Measurements from ENCODE around the gene CREB3L2. TPM values are rescaled to one million over a fixed set of nuclear protein-coding genes. Genes with fewer than 3 reads are reported as not detected.
A peak's percentile ranks its signal among the peaks of the same experiment; 100 is the strongest.

CREB3L2 gene
- total RNA-seq, 1 experiment from 2014 or later: 9.0 TPM

DNA sequence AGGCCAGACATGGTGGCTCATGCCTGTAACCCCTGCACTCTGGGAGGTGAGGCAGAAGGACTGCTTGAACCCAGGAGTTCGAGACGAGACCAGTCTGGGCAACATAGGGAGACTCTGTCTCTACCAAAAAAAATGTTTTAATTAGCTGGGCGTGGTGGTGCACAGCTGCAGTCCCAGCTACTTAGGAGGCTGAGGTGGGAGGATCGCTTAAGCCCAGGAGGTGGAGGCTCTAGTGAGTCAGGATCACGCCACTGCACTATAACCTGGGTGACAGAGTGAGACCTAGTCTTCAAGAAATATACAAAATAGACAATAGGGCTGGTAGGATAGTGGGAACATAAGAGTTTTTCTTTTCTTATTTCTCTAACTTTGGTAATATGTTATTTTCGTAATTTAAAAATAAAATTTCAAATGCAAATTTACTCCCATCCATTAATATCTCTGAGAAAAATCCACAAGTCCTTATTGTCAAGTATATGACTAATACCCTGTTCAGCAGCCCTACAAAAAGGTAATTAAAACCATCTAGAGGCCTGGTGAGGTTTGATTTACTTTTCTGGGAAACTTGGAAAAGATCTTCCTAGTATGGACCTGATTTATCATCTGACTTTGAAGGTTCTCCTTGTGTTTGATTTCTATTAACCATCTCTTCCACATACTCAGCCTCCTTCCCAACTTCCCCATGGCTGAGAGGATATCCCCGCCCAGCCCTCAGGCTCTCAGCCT lies 50.0 kb downstream of the CREB3L2 start:
- DNase-seq (ENCODE audit: low read depth): no peak

DNA sequence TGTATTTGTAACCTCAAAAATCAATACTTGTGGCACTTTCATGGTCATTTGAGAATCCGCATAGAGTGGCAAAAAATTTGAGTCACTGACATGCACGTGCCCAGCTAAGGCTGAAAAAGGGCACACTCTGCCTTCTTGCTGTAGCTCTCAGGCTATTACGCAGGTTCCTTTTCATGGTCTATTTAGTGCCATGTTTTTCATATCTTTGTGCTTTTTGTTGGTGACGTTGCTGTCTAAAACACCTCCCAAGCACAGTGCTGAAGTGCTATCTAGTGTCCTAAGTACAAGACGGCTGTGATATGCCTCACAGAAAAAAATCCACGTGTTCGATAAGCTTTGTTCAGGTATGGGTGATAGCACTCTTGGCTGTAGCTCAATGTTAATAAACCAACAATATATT lies 50.9 kb downstream of the CREB3L2 start:
- DNase-seq (ENCODE audit: low read depth): no peak

DNA sequence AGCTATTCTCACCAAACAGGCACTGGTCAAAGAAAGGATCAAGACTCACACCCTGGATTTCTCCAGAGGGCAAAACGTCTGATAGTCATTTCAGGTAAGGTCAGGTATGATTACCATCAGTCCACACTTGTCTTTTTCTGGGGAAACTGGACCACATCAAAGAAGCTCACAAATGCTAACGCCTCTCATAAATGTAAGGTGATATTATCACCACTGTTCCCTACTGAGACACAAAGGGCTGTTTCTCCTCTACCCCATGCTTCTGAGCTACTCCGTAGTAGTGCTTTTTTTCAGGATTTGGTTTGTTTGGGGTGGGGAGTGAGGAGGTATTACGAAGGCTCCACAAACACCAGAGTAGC lies 51.6 kb downstream of the CREB3L2 start:
- no peak for DNase-seq (ENCODE audit: low read depth)

DNA sequence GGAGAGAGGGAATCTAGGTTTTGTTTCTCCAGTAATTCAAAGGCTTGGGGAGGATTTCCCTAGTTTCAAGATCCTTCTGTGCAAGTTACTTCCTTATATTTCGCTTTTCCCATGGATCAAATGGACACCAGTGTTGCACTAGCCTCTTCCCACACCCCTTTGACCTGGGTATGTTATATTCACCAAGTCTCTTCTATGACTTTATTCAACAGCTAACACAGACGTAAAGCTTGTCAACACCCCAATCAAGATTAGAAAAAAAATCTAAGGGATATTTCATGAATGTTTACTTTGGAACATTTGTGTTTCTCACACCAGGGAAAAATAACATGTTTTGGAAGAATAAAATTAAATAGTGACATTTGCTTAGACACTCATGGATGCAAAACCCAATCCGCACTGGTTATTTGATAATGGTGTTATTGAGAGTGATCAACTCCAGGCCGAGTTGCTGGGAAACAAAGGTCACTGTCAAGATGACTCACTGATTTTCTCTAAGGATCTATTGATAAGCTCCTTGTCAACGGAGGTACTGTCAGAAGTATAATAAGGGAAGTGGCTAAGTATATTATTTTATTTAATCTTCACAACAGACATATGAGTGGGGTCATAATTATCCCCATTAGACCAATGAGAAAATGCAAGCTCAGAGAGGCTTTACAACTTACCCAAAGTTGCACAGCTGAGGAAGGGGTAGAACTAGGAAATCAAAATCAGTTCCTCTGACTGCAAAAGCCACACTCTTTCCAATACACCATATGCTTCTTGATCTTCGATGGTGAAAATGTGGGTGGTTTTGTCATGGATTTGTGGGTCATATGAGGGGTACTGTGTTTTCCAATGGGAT lies 52.2 kb downstream of the CREB3L2 start:
- DNase-seq (ENCODE audit: low read depth): no peak

DNA sequence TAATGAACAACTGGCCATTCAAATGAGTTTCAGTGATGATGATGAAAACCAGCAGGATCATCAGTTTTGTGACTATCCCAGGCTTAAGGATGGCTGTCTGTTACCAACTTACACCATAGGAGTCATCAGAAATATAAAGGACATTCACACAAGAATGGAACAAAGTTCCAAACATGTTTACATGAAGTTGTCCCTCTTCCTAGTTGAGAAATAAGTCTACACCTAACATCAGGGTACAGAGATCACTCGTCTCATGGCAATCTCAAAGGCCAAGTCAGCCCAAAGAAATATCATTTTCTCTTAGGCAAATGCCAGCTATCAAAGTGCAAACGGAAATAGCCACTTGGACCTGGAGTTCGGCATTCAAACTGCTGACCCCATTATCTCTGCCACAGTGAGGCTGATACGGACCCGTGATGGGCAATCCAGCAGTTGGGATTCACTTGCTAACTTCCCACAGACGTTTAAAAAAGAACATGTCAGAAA lies 53.0 kb downstream of the CREB3L2 start:
- no peak for DNase-seq (ENCODE audit: low read depth)

DNA sequence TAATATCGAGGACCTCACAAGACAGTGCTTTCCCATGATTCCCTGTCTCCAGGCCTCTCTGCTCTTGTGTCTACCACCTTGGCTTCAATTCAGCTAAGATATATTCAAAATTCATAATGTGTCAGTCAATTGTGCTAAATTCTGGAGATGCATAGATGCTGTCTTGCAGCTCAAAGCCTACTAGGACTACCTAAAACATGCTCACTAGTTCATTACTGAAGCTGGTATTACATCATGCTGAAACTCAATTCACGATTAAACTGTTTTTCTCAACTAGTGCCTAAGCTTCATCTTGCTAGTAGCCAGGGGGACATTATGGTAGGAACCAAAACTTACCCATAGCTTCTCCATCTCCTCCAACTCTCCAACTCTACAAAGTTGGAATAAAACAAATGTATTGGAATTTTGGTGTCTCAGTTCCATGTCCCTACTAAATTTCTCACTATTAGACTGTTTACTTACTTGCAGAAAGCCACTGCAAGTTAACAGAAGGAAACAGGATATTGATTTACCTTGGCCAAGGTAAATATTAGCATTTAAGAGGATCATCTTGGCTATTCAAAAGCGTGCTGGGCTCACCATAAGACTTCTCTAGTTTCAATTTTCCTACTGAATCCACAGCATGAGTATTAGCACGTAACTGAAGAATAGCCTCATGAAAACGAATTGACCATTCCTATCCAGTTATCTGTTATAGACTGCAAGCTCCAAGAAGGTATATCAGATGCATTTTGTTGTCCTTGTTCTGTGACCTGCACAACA lies 53.6 kb downstream of the CREB3L2 start:
- DNase-seq (ENCODE audit: low read depth): no peak

DNA sequence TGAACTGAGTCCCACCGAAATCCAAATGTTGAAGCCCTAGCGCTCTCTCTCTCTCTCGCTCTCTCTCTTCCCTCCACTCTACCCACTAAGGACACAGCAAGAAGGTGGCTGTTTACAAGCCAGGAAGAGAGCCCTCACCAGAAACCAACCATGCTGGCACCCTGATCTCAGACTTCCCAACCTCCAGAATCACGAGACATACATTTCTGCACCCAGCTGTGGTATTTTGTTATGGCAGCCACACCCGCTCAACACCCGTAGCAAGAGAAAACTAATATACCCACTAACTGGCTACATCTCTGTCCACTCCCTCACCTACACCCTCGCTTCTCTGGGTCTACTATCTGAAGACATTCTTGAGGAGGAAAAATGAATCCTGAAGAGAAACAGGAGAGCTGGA lies 54.8 kb downstream of the CREB3L2 start:
- DNase-seq (ENCODE audit: low read depth): no peak

DNA sequence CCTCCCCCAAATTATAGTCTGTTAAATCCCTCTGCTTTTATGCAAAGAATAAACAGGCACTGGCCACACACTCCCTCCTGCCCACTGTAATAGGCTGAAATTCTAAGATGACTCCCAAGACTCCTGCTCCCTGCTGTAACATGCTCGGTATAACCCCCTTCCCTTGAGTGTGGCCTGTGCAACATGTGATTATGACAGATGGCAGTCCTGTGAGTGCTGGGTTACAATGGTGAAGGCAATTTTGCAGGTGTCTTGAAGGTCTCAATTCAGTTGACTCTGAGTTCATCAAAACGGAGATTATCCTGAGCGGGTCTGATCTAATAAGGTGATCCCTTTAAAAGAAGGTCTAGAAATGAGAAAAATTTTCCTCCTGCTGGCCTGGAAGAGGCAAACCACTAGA lies 55.9 kb downstream of the CREB3L2 start:
- no peak for DNase-seq (ENCODE audit: low read depth)

DNA sequence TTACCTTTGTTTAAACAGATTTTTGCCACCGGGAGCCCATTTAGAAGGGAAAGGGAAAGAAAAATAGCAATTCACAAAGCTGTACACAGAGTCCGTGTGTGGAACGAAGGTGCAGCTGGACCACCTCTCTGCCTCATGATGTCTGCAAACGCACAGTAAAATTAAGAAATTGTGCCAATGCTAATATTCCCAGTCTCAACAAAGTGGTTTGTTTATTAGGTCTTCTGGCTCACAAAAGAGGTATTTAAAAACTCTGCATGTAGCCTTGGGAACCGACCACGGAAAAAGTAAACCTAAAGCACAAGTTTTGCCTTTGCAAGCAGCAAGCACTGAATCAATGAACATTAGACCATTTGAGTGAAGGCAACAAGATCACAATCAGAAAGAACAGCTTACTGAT lies 57.7 kb downstream of the CREB3L2 start:
- no peak for DNase-seq (ENCODE audit: low read depth)

DNA sequence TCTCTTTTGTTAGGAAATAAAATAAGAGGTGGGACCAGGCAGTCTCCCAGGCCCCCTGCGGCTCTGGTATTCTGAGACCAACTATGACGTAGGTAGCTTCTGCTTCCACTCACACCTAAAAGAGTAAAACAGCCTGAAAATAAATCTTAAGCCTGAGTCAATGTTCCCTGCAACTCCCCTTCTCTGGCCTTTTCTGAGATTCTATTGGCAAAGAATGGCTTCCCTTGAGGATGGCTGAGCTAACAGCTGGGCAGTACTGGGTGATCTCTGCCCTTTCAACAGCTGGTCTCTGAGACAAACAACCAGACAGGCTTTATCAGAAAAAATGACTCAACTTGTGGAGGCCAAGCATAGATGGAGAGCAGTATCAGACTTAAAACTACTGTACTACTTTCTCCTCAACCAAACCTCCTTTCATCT lies 58.7 kb downstream of the CREB3L2 start:
- DNase-seq (ENCODE audit: low read depth): no peak

DNA sequence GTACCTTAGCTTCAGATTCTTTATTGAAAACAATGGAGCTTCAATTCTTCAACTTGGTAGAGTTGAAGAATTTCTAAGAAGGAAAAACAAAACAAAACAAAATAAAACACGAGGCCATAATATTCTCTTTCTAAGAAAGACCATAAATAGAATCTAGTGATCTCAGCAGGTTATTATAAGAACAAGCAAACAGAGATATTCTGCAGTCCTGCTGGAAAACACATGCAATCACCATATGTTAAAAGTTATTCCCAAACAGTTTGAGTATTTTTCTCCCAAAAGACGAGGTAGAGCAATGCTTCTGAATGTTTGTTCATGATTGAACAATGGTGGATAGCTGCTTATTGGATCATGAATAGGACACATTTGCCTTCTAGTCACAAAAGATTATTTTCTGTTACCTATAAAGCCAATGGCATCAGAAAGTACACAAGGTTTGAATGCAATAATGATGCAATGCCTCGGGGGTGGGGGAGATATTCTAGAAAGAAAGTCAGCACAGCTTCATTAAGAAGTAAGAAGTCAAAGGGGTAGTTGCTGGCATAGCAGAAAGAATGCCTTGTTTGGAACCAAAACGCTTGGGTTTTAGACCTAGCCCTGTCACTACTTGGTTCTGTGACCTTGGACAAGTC lies 59.3 kb downstream of the CREB3L2 start:
- DNase-seq (ENCODE audit: low read depth): no peak

DNA sequence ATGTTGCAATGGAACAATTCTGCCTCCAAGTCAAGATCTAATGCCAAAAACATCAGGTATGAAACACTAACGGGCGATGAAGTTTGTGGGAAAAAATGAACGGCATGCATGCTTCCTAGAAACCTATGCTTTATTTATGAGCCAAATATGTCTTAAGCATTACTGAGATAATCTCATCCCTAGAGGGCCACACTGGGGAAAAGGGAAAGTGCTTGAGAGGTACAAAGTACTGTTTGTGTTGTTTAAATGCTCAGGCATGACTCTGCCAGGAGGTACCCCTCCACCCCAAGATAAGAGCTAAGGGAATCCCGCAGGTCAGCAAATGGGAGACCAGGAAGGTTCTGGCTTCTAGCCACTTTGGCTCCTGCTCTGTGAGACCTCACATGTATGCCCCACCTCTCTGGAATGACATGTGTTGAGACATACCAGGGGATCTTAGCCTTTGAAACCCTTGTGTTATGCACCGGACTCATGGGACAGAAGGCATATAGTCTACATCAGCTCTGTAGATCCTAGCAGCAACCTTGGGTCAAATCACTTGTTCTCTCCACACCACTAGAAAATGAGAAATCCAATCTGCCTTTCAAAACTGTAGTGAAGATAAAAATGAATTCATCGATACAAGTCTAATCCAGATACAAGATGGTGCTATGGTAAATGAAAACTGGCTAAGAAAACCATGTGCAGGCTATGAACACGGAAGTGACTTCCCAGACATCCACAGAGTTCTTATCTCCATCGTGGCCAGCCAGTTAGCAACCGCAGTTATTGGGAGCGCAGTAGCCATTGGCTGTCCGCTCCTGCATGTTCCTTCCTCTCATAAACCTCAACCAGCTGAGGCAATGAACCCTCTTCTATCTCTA lies 61.0 kb downstream of the CREB3L2 start:
- peak; percentile 30 for DNase-seq (ENCODE audit: low read depth)

DNA sequence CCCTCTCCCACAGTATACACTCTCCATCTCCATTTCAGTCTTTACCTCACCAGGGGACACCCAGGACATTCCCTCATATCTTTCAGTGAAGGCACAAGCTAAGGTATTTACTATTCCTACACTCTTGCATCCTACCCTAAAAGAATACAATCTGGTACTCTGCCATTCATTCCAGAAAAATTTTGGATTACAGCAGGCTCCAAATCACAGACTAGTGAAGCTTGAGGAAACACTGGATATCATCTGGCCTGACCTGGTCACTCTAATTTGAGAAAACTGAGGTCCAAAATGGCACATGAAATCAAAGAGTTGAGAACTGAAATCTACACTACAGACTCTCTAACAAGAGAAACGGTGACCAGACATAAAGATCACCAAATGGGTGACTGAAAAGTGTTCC lies 61.7 kb downstream of the CREB3L2 start:
- DNase-seq (ENCODE audit: low read depth): no peak

DNA sequence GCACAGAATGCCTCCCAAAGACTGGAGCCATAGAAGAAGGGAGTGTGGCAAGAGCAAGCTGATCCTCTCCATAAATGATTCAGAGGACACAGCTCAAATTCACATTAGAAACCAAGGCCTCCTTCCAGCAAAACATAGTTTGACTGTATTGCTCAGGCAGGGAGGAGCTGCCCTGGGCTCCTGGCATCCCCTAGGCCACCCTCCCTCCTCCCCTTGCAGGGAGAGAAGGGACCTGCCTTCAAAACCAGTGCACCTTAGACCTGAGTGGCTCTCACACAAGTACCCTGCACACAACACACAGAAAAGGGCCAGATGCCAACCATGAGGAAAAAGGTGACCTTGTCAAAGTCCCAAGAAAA lies 64.7 kb downstream of the CREB3L2 start:
- DNase-seq (ENCODE audit: low read depth): no peak

DNA sequence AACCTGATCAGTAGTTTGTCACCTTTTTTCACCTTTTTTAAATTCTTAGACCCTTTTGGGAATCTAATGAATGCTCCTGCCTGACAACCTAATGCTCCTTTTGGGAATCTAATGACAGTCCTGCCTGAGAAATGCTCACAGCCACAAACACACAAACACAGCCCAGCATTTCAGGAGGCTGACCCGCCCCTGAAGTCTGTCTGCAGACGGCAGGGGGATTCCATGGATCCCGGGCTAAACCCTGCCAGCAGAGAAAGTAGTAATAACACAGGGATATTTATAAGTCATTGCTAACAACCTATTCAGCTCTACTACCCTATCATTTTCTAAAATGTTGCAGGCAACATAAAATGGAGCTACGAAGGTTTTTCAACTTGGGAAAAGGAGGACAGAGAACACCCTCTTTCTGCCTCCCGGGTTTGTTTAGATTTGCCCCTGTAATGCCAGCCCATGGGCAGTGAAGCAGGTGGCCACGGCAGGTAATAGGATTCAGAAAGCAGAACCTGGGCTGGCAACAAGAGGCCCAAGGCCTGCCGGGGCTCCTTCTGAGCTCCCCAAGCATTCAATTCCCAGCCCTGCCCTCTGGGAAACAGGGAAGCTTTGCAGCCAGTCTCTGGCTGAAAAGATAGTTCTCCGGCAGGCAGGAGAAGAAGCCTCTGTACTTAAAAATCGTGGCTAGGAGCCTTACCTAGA lies 65.2 kb downstream of the CREB3L2 start:
- DNase-seq (ENCODE audit: low read depth): no peak

DNA sequence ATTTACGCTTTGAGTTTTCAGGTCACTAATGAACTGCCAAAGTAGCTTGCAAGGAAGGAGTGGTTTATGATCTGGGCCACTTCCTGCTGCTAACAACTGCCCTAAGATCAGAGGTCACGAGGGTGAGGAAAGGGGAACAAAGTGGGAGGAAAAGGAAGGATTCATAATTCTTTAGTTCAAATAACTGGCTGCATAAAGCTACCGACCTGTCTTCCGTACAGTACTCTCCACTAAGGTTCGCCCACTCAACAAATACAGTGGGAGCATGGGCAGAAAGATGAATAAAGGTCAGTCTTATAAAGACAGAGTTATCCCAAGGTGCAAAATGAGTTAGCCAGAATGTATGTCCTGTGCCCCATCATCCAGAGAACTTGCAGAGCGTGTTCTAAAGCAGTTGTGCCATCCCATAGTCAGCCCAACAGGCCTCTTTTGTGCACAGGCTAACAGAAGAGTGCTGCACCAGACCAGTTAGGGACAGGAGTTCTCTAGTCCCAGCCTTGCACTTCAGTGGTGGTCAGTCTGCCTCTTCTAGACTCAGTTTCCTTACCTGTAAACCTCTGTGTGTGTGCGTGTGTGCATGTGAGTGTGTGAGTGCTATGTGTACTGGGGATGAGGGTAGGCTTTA lies 65.9 kb downstream of the CREB3L2 start:
- DNase-seq (ENCODE audit: low read depth): no peak

DNA sequence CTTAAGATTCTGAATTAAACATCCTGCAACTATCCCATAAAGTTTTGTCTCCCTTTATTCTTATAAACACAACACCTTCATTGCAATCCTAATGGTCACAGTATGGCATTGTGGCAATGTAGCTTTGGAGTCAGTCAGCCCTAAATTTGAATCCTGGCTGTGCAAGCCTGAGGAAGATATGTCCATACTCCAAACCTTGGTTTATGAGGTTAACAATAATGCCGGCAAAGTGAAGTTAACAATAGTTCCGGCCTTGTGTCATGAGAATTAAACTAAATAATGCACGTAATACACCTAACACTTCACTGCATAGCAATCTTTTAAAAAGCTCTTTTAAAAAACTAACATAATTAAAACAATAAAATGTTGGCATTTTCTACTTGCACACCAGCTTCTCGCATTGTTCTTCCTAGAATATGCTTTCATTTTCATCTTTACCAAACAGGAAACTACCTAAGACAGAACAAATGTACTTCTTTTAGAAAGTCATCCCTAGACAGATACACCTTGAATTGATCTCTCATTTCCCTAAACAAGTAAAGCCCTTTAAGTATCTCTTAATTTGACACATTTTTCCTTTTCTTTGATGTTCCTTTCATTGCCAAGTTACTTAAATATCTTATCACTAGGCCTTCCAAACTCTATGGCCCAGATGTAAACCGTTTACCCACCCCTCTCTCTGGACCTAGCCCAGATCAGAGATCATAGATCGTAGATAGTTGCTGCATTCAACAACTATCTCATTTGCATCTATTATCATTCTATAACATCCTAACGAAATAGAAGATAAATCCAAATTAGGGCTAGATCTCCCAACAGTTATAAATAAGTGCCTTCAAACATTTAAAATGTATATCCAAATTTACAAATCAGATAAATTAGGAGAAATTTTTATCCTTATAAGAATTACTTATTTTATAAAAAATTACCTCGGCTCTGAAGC lies 66.7 kb downstream of the CREB3L2 start:
- no peak for DNase-seq (ENCODE audit: low read depth)

DNA sequence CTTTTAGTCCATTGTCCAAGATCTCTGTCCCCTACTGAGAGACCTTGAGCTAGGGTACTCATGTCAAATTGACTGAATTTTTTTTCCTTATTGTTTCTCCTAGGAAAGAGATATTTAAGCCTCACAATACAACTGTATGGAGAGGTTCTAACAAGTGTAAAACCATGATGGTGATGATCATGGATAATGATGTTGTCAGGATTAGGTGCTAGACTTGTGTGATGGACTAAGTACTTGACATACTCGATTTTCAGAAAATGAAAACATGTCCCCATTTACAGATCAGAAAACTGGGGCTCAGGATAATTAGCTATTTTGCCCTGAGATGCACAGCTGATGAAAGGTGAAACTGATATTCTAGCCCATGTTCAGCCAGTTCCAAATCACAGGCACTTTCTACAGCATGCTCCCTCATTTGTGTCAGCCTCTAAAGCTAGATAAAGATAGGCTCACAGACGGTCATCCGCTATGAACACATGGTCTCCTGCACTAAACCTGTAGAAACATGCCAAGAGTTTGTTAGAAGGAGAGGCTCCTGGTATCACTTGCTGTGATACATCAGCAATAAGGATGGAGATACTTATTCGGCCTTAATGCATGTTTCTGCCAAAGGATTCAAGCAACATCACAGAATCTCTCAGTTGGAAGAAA lies 67.6 kb downstream of the CREB3L2 start:
- no peak for DNase-seq (ENCODE audit: low read depth)

All from Daoy (cell line).